Pancreas (tissue), 10 donors: Measurements from ENCODE around the gene TMEM150B. TPM values are rescaled to one million over a fixed set of nuclear protein-coding genes. Genes with fewer than 3 reads are reported as not detected.

Source experiments
- ATAC-seq, 4 donors: fragments of 200-7000 bp; cut with Tn5 transposase; one replicate each; pipeline versions ENCODE4 v1.8.0 to v1.9.1; 2020; ENCODE audit warnings: mild to moderate bottlenecking in 4 of 4, moderate library complexity in 4 of 4
- DNase-seq, 6 donors: peaks; one replicate each; pipeline ENCODE4 v3.0.0-alpha.2; 2020
- FAIRE-seq: peaks from 2 replicates; lab custom pipeline; 2012; peaks lifted over from hg19 to GRCh38; lab: Jason Lieb, UNC
- H3K27ac ChIP-seq, 4 donors: fragments of 200-600 bp; sonication (generic); 1 replicate in 3 of 4; 2 replicates in 1 of 4; pipeline versions ENCODE4 v1.5.0 to v1.8.0; 2020
- H3K27me3 ChIP-seq, 4 donors: fragments of 200-600 bp; one replicate each; pipeline ENCODE4 v1.8.0; 2021
- H3K36me3 ChIP-seq, 3 donors: fragments of 200-600 bp; sonication (generic) in 1 of 3; one replicate each; pipeline versions ENCODE4 v1.5.0 to v1.8.0; 2020 to 2021
- H3K4me1 ChIP-seq, 3 donors: fragments of 200-600 bp; one replicate each; pipeline ENCODE4 v1.8.0; 2021
- H3K4me3 ChIP-seq, 4 donors: fragments of 200-600 bp; sonication (generic) in 2 of 4; one replicate each; pipeline versions ENCODE4 v1.5.0 to v1.8.0; 2020 to 2021
- H3K9me3 ChIP-seq, 4 donors: fragments of 200-600 bp; one replicate each; pipeline ENCODE4 v1.8.0; 2021
- WGBS, 2 donors: extraction: QIAGEN DNeasy Blood & Tissue Kit; methylation state at CpG; one replicate each; pipeline ENCODE4 v1.1.7; 2013; 5-methylcytosine and 5-hydroxymethylcytosine counted together
- intact Hi-C, 3 donors: fragments of 100-400 bp; cut with DNase I; formaldehyde crosslinking; loops; one replicate each; pipeline versions ENCODE4 v1.11.1 to v1.14.2; 2022
- polyA plus RNA-seq, 2 donors: library from polyadenylated mRNA; stranded (reverse); fragments of 200-250 nt; gene quantifications; one replicate each; pipeline ENCODE4 v1.2.3, GENCODE V29; 2013
- total RNA-seq, 6 donors: library from RNA; stranded (reverse); fragmentation: NEBNext Ultra II Directional in 4 of 6; extraction: Animal tissue kit (Norgen Biotek cat#: 25700) in 4 of 6; gene quantifications; one replicate each; pipeline versions ENCODE4 v1.2.1 to v1.2.4, GENCODE V29; 2021 to 2023
- TF ChIP-seq, protein P1 (sequence below), 4 donors: fragments of 200-600 bp; sonication (generic) in 3 of 4; IDR thresholded peaks; one replicate each; pipeline versions ENCODE4 v1.5.0 to v1.8.0; 2021; ENCODE audit warnings: antibody characterized with exemption in 4 of 4
- donor health status: healthy with polysubstance abuse.
- donor health status: DM: no; HTN: no; CAD: no; lungs with moderate emphysema.
- donor health status: DM: no; HTN: no; CAD: no.
- donor health status: control.
- donor health status: control.
- donor health status: Bipolar disorder and iron deficiency.
- donor health status: DM: yes; HTN: yes; CAD: no.
- donor health status: DM: no; HTN: no; CAD: no.
- donor health status: DM: no; HTN: no; CAD: no.
- donor health status: DM: yes; HTN: yes; CAD: no.

The TMEM150B gene
- total and polyA plus RNA-seq, 8 donors: 0.14 to 1.3 (median 0.57) TPM; not detected in 4

DNA sequence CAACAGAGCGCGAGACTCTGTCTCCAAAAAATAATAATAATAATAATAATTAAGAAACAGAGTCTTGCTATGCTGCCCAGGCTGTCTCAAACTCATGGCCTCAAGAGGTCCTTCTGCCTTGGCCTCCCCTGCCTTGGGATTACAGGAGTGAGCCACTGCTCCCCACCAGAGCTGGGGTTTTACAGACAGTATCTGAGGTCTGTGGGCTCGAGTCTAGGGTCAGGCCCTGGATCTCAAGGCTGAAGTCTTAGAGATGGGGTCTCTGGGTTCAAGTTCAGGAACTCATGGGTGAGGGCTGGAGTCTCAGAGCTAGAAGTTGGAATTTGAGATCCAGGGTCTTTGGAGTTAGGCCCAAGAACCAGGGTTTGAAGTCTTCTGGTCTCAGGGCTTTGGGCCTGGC lies 41.6 kb upstream of the TMEM150B start:
- H3K27ac ChIP-seq: no peak overlapping the region
- peaks cover 0 to 16% (median 2%) of the 10 kb centered on the region in 4 donors for H3K27me3 ChIP-seq
- intact Hi-C loops: no loop called here
- DNase-seq (no peak), ATAC-seq (no peak), FAIRE-seq (no peak)
- 61 to 84% methylated on average over 3 of the region's 3 CpGs for WGBS, 2 donors
- no peaks in the 10 kb centered on the region for H3K36me3 ChIP-seq
- no peaks in the 10 kb centered on the region for H3K9me3 ChIP-seq
- H3K4me3 ChIP-seq: no peak overlapping the region
- TF ChIP-seq, protein P1, sequence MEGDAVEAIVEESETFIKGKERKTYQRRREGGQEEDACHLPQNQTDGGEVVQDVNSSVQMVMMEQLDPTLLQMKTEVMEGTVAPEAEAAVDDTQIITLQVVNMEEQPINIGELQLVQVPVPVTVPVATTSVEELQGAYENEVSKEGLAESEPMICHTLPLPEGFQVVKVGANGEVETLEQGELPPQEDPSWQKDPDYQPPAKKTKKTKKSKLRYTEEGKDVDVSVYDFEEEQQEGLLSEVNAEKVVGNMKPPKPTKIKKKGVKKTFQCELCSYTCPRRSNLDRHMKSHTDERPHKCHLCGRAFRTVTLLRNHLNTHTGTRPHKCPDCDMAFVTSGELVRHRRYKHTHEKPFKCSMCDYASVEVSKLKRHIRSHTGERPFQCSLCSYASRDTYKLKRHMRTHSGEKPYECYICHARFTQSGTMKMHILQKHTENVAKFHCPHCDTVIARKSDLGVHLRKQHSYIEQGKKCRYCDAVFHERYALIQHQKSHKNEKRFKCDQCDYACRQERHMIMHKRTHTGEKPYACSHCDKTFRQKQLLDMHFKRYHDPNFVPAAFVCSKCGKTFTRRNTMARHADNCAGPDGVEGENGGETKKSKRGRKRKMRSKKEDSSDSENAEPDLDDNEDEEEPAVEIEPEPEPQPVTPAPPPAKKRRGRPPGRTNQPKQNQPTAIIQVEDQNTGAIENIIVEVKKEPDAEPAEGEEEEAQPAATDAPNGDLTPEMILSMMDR (IDR thresholded peaks at IDR 0.05): no peak
- peaks cover 0 to 3% (median 0%) of the 10 kb centered on the region in 3 donors for H3K4me1 ChIP-seq

DNA sequence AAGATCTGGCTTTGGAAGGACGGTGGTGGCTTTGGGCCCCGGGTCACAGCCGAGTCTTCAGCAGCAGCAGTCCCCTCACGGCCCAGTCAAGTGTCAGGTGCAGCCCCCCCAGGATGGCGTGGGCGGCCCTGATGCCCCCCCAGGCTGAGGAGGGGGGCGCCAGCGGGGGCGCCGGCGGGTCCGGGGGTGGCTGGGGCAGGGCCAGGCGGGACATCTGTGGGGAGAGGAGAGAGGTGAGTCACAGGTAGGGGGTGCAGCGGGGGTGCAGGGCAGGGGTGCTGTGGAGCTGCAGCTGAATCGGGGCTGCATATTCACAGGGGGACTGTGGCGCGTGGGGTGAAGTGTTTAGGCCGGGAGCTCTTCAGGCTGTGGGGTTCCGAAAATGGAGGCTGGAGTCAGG lies 40.8 kb upstream of the TMEM150B start:
- Histone ChIP-seq H3K27me3 (peaks cover 0 to 8% (median 0%) of the 10 kb centered on the region in 4 donors), H3K27ac (no peak overlapping the region), H3K9me3 (no peaks in the 10 kb centered on the region), H3K4me3 (no peak overlapping the region), H3K36me3 (no peaks in the 10 kb centered on the region), H3K4me1 (peaks cover 0 to 3% (median 0%) of the 10 kb centered on the region in 3 donors)
- DNase-seq (peak in 1 of 6 donors; percentile 44), FAIRE-seq (no peak), ATAC-seq (no peak)
- intact Hi-C loops: no loop called here
- 62 to 76% methylated on average over 14 to 19 of the region's 19 CpGs for WGBS, 2 donors
- TF ChIP-seq, protein P1 (IDR thresholded peaks at IDR 0.05): no peak

- Histone ChIP-seq H3K4me3 (no peak overlapping the region), H3K9me3 (no peaks in the 10 kb centered on the region), H3K27me3 (peaks cover 0 to 4% (median 0%) of the 10 kb centered on the region in 4 donors), H3K27ac (no peak overlapping the region), H3K4me1 (peaks cover 0 to 3% (median 0%) of the 10 kb centered on the region in 3 donors), H3K36me3 (no peaks in the 10 kb centered on the region)
- intact Hi-C loops: no loop called here
- no peak for ATAC-seq
- DNase-seq: no peak
- 76 to 82% methylated on average over 8 of the region's 8 CpGs for WGBS, 2 donors
- TF ChIP-seq, protein P1 (IDR thresholded peaks at IDR 0.05): no peak
- FAIRE-seq: no peak
These were observed 40.1 kb upstream of the TMEM150B start for GRCh38 chr19:55365245-55365644.

DNA sequence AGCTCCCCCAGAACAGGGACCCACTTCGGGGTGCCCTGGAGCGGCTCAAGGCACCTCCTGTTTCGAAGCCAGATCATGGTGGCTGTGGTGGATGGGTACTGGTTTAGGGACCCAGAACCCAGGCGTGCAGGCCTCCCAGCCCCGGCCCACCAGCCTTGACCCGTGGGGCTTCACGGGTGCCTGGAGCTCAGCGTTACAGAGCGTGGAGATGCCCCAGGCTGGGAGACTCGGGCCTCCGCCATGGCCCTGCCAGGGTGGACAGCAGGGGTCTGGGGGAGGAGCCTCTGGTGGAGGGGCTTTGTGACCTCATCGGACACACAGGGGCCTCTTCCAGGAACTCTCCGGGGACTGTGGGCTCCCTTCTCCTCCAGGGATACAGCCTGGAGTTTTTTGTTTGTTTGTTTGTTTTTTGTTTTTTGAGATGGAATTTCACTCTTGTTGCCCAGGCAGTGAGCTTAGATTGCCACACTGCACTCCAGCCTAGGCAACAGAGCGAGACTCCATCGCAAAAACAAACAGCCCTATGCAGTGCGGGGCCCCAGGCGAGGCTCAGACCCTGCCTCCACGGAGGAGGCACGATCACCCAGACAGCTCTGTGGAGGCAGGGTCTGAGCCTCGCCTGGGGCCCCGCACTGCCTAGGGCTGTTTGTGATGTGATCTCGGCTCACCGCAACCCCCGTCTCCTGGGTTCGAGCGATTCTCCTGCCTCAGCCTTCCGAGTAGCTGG lies 38.0 kb upstream of the TMEM150B start, which contains the start of gene GARIN5B:
TSS of gene GARIN5B (minus strand) at position 271 of the 727 bp plus-strand sequence. CDS start at position 77, 194 bp downstream.
- H3K4me1 ChIP-seq: no peaks in the 10 kb centered on the region
- no peak within 1 kb of the TSS for H3K27ac ChIP-seq
- ATAC-seq (no peak), FAIRE-seq (no peak), DNase-seq (no peak)
- H3K9me3 ChIP-seq: no peaks in the 10 kb centered on the region
- intact Hi-C loops: no loop called here
- WGBS, 2 donors: 69 to 78% methylated on average over 27 of the region's 27 CpGs
- TF ChIP-seq, protein P1 (IDR thresholded peaks at IDR 0.05): no peak
- H3K27me3 ChIP-seq: no peaks in the 10 kb centered on the region
- no peak within 1 kb of the TSS for H3K4me3 ChIP-seq
- no peaks in the 10 kb centered on the region for H3K36me3 ChIP-seq
